ENCODE data around the gene ECT2.
"Not testable (repeated sequence)": the region's sequence is repeated elsewhere in the genome, so short reads cannot be mapped to it uniquely, and the experiment has no call there.

The ECT2 gene

GRCh38 chr3:172855037-172855436 is 104.5 kb downstream of the ECT2 start:
- Mint-ChIP-seq H3K4me3 (no peak overlapping the region), H3K9me3 (no peaks in the 10 kb centered on the region), H3K27ac (ENCODE audit: low read depth) (no peak overlapping the region), H3K27me3 (peaks cover 30% of the 10 kb centered on the region), H3K4me1 (no peaks in the 10 kb centered on the region), H3K36me3 (ENCODE audit: insufficient read depth) (no peaks in the 10 kb centered on the region)
- DNase-seq (ENCODE audit: low spot score in 2 of 2) = no peak
- no peak for ATAC-seq (replicated peaks; ENCODE audit: extremely low read depth, poor library complexity, severe bottlenecking)

GRCh38 chr3:172856795-172857742 is 106.5 kb downstream of the ECT2 start:
- no peaks in the 10 kb centered on the region for H3K4me1 Mint-ChIP-seq
- no peaks in the 10 kb centered on the region for H3K9me3 Mint-ChIP-seq
- peaks cover 17% of the 10 kb centered on the region for H3K27me3 Mint-ChIP-seq
- no peak for DNase-seq (ENCODE audit: low spot score in 2 of 2)
- no peak overlapping the region for H3K27ac Mint-ChIP-seq (ENCODE audit: low read depth)
- peaks cover 2% of the 10 kb centered on the region for H3K36me3 Mint-ChIP-seq (ENCODE audit: insufficient read depth)
- ATAC-seq (replicated peaks; ENCODE audit: extremely low read depth, poor library complexity, severe bottlenecking) = no peak
- no peak overlapping the region for H3K4me3 Mint-ChIP-seq

GRCh38 chr3:172859041-172859440 is 108.5 kb downstream of the ECT2 start:
- ATAC-seq (replicated peaks; ENCODE audit: extremely low read depth, poor library complexity, severe bottlenecking) (no peak), DNase-seq (ENCODE audit: low spot score in 2 of 2) (no peak)
- no peak overlapping the region for H3K4me3 Mint-ChIP-seq
- H3K36me3 Mint-ChIP-seq (ENCODE audit: insufficient read depth) = peaks cover 2% of the 10 kb centered on the region
- H3K27me3 Mint-ChIP-seq = peaks cover 18% of the 10 kb centered on the region
- no peak overlapping the region for H3K27ac Mint-ChIP-seq (ENCODE audit: low read depth)
- H3K9me3 Mint-ChIP-seq = no peaks in the 10 kb centered on the region
- no peaks in the 10 kb centered on the region for H3K4me1 Mint-ChIP-seq

- not testable (repeated sequence) for ATAC-seq (replicated peaks; ENCODE audit: extremely low read depth, poor library complexity, severe bottlenecking); H3K36me3 Mint-ChIP-seq (ENCODE audit: insufficient read depth); DNase-seq (ENCODE audit: low spot score in 2 of 2); H3K4me1 Mint-ChIP-seq; H3K4me3 Mint-ChIP-seq; H3K9me3 Mint-ChIP-seq; H3K27ac Mint-ChIP-seq (ENCODE audit: low read depth)
- peaks cover 48% of the 10 kb centered on the region for H3K27me3 Mint-ChIP-seq
Measured at GRCh38 chr3:172866726-172867350, 116.3 kb downstream of the ECT2 start.

GRCh38 chr3:172868582-172869200 is 118.2 kb downstream of the ECT2 start:
- ATAC-seq (replicated peaks; ENCODE audit: extremely low read depth, poor library complexity, severe bottlenecking) = no peak
- no peak overlapping the region for H3K27ac Mint-ChIP-seq (ENCODE audit: low read depth)
- H3K4me1 Mint-ChIP-seq = no peaks in the 10 kb centered on the region

GRCh38 chr3:172869368-172869771 is 118.8 kb downstream of the ECT2 start:
- no peaks in the 10 kb centered on the region for H3K9me3 Mint-ChIP-seq
- DNase-seq (ENCODE audit: low spot score in 2 of 2) = no peak
- no peak overlapping the region for H3K27ac Mint-ChIP-seq (ENCODE audit: low read depth)
- H3K4me1 Mint-ChIP-seq = no peaks in the 10 kb centered on the region
- H3K27me3 Mint-ChIP-seq = peaks cover 44% of the 10 kb centered on the region
- ATAC-seq (replicated peaks; ENCODE audit: extremely low read depth, poor library complexity, severe bottlenecking) = no peak
- H3K36me3 Mint-ChIP-seq (ENCODE audit: insufficient read depth) = no peaks in the 10 kb centered on the region
- no peak overlapping the region for H3K4me3 Mint-ChIP-seq

More at GRCh38 chr3:172868582-172869200, 118.2 kb downstream of the ECT2 start:
- no peak for DNase-seq (ENCODE audit: low spot score in 2 of 2)
- Mint-ChIP-seq H3K27me3 (peaks cover 48% of the 10 kb centered on the region), H3K4me3 (no peak overlapping the region), H3K9me3 (no peaks in the 10 kb centered on the region), H3K36me3 (ENCODE audit: insufficient read depth) (no peaks in the 10 kb centered on the region)

GRCh38 chr3:172869784-172870518 is 119.4 kb downstream of the ECT2 start:
- H3K4me1 Mint-ChIP-seq = no peaks in the 10 kb centered on the region
- no peak overlapping the region for H3K4me3 Mint-ChIP-seq
- H3K27ac Mint-ChIP-seq (ENCODE audit: low read depth) = no peak overlapping the region
- H3K36me3 Mint-ChIP-seq (ENCODE audit: insufficient read depth) = no peaks in the 10 kb centered on the region
- peaks cover 44% of the 10 kb centered on the region for H3K27me3 Mint-ChIP-seq
- no peaks in the 10 kb centered on the region for H3K9me3 Mint-ChIP-seq
- ATAC-seq (replicated peaks; ENCODE audit: extremely low read depth, poor library complexity, severe bottlenecking) (no peak), DNase-seq (ENCODE audit: low spot score in 2 of 2) (no peak)

Measured in central memory CD8-positive, alpha-beta T cell (primary cell).